Muscle of back (tissue), 11 donors: Measurements from ENCODE around the gene ABCC9. TPM values are rescaled to one million over a fixed set of nuclear protein-coding genes. Genes with fewer than 3 reads are reported as not detected.
"Not testable (repeated sequence)": the region's sequence is repeated elsewhere in the genome, so short reads cannot be mapped to it uniquely, and the experiment has no call there.

Source experiments
- DNase-seq, 3 donors: peaks; one replicate each; pipeline versions ENCODE4 v3.0.0 to v3.0.0-alpha.2; 2013
- polyA plus RNA-seq, 10 donors: library from polyadenylated mRNA; unstranded; fragments of 120-200 nt; gene quantifications; one replicate each; pipeline ENCODE4 v1.2.1, GENCODE V29; 2013; ENCODE audit not compliant: insufficient read length in 10 of 10

ABCC9 gene
- polyA plus RNA-seq, 10 donors, result 54.2 to 86.1 (median 72.2) TPM

- no peak for DNase-seq
Measured at GRCh38 chr12:21934173-21934572, 7.1 kb downstream of the ABCC9 start.

- DNase-seq, result no peak
Measured at GRCh38 chr12:21933656-21934055, 7.6 kb downstream of the ABCC9 start.

- DNase-seq, result not testable (repeated sequence)
Measured at GRCh38 chr12:21929972-21930371, 11.3 kb downstream of the ABCC9 start.

- no peak for DNase-seq
Measured at GRCh38 chr12:21925296-21925913, 15.8 kb downstream of the ABCC9 start.

GRCh38 chr12:21921436-21921835, 19.8 kb downstream of the ABCC9 start:
- no peak for DNase-seq

GRCh38 chr12:21918456-21918855, 22.8 kb downstream of the ABCC9 start:
- no peak for DNase-seq

GRCh38 chr12:21913823-21914222, 27.4 kb downstream of the ABCC9 start:
- no peak for DNase-seq

- DNase-seq, result no peak
Measured at GRCh38 chr12:21912318-21912717, 28.9 kb downstream of the ABCC9 start.

- DNase-seq, result no peak
Measured at GRCh38 chr12:21911832-21912231, 29.4 kb downstream of the ABCC9 start.

GRCh38 chr12:21910657-21911056, 30.6 kb downstream of the ABCC9 start:
- DNase-seq, result no peak

- peak in 2 of 3 donors; percentile 26 to 48 for DNase-seq
Measured at GRCh38 chr12:21907948-21908837, 33.0 kb downstream of the ABCC9 start.

- peak in 2 of 3 donors; percentile 36 to 44 for DNase-seq
Measured at GRCh38 chr12:21906919-21907493, 34.2 kb downstream of the ABCC9 start.

- not testable (repeated sequence) for DNase-seq
Measured at GRCh38 chr12:21899532-21899931, 41.7 kb downstream of the ABCC9 start.

GRCh38 chr12:21895651-21896050, 45.6 kb downstream of the ABCC9 start:
- DNase-seq, result peak in 1 of 3 donors; percentile 49

GRCh38 chr12:21894792-21895595, 46.2 kb downstream of the ABCC9 start:
- DNase-seq, result peak in 1 of 3 donors; percentile 63

GRCh38 chr12:21893924-21894323, 47.3 kb downstream of the ABCC9 start:
- no peak for DNase-seq

- no peak for DNase-seq
Measured at GRCh38 chr12:21892341-21892740, 48.9 kb downstream of the ABCC9 start.

- DNase-seq, result no peak
Measured at GRCh38 chr12:21891751-21892217, 49.4 kb downstream of the ABCC9 start.

GRCh38 chr12:21888276-21888863, 52.9 kb downstream of the ABCC9 start:
- DNase-seq, result peak; percentile 73 to 84 (median 76)

GRCh38 chr12:21884936-21885335, 56.3 kb downstream of the ABCC9 start:
- DNase-seq, result peak; percentile 85 to 92 (median 86)

GRCh38 chr12:21882635-21883034, 58.6 kb downstream of the ABCC9 start:
- DNase-seq, result no peak
